Activated CD4-positive, alpha-beta T cell treated with anti-CD3 and anti-CD28 coated beads, Interleukin-2, amount 50 U/mL, for 48 hours (primary cell): Measurements from ENCODE around the gene UNKL.

Experiments used
- DNase-seq, 2 experiments: peaks; one replicate each; pipeline ENCODE4 v3.0.0-alpha.2; 2020

UNKL gene

DNA sequence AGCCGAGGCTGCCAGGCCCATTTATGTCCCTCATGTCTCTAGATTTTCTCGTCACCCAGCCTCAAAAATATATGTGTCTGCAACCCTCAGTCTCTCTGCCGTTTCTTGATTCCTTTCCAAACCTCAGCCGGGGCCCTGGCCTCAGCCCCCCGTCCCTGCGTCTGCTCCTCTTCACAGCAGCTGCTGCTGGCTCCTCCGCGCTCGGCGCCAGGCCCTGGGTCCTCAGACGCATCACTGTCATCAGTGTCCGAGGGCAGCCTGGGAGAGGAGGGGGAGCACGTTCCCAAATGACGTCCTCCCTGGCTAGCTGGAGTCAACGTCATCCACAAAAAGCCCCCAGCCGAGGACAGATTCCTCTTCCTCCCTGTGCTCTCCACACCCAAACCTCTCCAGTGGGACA is 65.2 kb downstream of the UNKL start:
- DNase-seq, result no peak

DNA sequence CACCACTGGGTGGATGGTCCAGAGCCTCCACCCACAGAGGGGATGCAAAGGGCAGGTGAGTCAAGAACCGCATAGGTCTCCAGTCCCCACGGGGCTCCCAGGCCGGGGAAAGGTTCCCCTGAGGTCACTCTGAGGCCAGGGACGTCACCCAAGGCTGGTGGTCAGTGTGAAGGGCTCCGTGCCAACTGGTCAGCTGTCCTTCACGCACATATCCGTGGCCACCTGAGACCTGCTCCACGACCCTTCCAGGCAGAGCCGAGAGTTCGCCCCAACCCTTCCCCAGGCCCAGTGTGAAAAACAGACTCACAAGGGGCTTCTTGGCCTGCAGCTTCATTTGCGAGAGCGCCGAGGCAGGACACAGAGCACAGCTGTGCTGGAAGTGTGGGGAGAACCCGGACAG is 65.6 kb downstream of the UNKL start:
- no peak for DNase-seq

DNA sequence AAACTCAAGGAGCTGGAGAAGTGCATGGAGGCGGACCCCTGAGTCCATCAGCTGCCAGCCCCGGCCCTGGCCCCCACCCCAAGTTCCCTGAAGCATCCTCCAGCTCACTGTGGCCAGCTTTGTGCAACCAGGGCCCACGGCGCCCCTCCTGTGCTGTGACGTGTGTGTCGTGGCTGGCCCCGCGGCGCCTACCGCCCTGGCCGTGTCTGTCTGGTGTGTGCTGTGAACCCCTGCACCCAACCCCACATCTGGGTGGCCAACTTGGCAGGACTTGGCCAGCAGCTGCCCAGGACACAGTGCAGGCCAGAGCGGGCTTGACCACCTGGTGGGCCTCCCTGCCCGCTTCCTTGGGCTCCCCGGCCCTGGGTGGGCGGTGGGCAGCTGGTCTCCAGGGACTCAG is 66.1 kb downstream of the UNKL start:
- DNase-seq, result no peak

DNA sequence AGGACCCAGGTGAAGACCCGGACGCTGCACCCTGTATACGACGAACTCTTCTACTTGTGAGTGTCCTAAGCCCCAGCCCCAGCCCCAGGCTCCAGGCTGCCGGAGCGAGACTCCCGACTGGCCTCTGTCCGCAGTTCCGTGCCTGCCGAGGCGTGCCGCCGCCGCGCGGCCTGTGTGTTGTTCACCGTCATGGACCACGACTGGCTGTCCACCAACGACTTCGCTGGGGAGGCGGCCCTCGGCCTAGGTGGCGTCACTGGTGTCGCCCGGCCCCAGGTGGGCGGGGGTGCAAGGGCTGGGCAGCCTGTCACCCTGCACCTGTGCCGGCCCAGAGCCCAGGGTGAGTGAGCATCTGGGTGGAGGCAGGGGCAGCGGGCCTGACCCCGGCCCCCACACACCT is 66.5 kb downstream of the UNKL start:
- DNase-seq, result no peak

DNA sequence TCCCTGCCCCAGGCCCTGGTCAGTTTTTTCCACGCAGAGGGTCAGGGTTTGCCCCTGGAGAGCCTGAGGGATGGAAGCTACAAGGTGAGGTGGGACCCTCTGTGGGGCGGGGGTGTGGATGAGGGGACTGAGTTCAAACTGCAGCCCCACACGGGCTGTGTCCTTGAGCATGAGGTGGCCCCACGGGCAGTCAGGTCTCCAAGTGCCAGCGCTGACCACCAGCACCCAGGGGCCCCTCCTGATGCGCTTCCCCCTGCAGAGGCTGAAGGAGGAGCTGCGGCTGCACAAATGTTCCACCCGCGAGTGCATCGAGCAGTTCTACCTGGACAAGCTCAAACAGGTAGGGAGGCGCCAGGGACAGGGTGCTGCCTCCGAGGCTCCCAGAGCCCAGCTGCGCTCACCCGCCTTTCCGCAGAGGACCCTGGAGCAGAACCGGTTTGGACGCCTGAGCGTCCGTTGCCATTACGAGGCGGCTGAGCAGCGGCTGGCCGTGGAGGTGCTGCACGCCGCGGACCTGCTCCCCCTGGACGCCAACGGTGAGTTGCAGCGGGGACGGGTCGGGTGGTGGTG is 67.1 kb downstream of the UNKL start:
- no peak for DNase-seq

DNA sequence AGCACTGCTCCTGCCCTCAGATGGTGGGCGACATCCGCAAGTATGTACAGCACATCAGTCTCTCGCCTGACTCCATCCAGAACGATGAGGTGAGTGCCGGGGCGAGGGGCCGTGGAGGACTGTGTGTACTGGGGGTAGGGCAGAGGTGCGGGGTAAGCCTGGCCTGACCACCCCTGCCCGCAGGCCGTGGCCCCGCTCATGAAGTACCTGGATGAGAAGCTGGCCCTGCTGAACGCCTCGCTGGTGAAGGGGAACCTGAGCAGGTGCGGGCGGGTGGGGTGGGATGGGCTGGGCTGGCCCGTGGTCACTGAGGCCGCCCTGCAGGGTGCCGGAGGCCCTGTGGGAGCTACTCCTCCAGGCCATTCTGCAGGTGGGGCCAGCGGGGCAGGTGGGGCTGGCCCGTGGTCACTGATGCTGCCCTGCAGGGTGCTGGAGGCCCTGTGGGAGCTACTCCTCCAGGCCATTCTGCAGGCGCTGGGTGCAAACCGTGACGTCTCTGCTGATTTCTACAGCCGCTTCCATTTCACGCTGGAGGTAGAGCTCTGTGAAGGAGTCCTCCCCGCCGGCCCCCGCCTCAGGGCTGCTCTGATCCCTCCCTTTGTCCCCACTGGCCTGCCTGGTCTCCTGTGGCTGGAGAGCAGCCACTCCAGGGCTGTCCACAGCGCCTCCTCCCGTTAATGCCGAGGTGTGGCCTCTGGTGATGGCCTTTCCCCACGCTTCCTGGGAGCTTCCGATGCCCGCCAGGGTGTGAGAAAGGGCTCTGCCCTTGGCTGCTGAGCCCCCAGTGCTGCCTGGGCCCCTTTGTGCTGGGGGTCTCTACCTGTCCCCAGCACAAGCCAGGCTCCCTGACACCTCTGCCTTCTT is 67.8 kb downstream of the UNKL start:
- no peak for DNase-seq

DNA sequence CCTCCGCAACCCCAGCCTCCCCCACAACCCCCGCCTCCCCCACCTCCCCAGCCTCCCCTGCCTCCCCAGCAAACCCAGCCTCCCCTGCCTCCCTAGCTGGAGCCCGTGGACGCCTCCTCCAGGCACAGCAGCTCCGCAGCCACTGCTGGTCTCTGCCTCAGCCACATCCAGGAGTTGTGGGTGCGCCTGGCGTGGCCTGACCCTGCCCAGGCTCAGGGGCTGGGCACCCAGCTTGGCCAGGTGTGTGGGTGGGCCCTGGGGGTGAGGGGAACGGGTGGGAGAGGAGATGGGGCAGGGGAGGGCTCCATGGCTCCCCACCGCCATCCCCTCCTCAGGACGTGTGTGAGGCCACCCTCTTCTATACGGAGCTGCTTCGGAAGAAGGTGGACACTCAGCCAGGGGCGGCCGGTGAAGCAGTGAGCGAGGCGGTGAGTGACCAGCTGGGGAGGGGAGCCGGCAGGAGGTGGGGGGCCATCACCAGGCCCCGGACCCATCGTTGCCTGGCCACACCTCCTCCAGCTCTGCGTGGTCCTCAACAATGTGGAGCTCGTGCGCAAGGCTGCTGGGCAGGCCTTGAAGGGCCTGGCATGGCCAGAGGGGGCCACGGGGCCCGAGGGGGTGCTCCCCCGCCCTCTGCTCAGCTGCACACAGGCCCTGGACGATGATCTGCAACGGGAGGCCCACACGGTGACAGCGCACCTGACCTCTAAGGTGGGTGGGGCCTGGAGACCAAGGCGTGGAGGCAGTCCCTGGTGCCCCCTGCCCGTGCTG is 68.7 kb downstream of the UNKL start:
- no peak for DNase-seq

DNA sequence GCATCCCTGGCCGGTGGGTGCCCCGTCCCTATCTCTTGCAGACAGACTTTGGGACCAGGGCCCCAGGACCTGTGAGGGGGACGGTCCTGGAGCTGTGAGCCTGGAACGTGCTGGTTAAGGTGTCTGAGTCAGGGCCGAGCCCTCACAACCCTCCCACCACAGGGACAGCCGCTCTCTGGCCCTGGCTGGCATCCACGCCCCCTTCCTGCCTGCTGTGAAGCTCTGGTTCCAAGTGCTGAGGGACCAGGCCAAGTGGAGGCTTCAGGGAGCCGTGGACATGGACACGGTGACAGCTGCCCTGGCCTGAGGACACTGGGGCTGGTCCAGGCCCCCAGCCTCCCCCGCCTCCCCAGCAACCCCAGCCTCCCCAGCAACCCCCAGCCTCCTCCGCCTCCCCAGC is 69.4 kb downstream of the UNKL start:
- DNase-seq, result no peak

DNA sequence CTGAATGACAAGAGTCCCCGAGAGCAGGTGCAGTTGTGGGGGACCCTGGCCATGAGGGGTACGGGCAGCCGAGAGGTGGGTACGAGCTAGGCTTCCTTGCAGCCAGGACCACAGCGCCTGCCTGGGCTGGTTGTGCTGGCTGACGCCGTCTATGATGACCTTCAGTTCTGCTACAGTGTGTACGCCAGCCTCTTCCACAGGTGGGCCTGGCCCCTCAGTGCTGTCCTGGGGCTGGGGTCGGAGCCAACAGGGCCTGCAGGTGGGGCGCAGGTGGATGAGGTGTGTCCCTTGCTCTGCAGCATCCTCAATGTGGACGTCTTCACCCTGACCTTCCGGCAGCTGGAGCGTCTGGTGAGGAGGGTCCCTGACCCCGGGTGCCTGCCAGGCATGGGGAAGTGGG is 70.0 kb downstream of the UNKL start:
- DNase-seq, result no peak

DNA sequence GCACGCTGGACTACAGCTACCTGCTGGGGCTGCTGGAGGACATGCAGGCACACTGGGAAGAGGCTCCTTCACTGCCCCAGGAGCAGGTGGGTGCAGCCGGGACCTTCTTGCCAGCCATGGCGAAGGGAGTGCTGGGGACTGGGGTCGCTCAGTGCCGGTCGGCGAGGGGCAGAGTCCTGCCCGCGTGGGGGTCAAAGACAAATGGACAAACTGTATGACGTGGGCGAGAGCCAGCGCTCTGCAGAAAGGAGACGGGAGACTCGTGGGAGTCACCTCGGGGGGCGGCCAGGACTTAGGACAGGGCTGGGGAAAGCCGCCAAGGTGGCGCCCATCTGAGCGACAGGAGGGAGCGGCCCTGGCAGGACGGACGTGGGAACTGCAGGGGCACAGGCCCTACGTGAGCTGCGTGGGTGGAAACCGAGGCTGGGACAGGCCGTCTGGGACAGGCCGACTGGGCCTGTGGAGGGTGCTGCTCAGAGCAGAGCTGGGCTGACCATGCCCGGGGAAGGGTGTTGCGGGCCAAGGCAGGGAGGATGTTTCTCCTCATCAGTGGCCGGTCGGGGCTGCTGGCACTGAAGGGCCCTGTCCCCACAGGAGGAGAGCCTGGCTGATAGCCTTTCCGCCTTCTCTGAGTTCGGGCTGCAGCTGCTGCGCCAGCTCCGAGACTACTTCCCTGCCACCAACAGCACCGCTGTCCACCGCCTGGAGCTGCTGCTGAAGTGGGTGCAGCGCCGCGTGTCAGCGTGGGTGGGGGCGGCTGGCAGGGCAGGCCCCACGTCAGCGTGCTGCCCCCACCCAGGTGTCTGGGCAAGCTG is 70.9 kb downstream of the UNKL start:
- DNase-seq, result no peak

DNA sequence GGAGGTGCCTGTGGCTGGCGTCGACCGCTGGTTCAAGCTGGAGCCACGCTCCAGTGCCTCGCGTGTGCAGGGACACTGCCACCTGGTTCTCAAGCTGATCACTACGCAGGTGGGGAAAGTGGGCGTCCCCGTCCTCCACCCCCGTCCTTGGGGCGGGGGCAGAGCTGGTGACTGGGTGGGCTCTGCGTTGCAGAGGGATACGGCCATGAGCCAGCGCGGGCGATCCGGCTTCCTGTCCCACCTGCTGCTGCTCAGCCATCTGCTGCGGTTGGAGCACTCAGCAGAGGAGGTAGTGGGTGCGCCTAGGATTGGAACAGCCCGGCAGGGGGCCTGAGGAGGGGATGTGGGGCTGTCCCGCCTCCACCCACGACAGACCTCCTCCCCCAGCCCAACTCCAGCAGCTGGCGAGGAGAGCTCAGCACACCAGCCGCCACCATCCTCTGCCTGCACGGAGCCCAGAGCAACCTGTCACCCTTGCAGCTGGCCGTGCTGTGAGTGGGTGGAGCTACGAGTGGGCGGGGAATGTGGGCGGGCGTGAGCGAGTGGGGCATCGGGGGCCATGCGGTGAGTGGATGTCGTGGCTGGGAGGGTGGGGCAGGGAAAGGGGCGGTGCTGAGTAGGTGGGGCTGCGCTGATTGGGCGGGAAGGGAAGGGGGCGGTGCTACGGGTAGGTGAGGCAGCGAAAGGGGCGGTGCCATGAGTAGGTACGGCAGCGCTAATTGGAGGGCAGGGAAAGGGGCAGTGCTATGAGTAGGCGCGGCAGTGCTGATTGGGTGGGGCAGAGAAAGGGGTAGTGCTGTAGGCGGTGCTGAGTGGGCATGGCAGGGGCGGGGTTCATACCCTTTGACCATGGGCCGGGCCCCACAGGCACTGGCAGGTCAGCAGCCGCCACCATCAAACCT is 71.7 kb downstream of the UNKL start:
- peak; percentile 91 to 92 for DNase-seq

DNA sequence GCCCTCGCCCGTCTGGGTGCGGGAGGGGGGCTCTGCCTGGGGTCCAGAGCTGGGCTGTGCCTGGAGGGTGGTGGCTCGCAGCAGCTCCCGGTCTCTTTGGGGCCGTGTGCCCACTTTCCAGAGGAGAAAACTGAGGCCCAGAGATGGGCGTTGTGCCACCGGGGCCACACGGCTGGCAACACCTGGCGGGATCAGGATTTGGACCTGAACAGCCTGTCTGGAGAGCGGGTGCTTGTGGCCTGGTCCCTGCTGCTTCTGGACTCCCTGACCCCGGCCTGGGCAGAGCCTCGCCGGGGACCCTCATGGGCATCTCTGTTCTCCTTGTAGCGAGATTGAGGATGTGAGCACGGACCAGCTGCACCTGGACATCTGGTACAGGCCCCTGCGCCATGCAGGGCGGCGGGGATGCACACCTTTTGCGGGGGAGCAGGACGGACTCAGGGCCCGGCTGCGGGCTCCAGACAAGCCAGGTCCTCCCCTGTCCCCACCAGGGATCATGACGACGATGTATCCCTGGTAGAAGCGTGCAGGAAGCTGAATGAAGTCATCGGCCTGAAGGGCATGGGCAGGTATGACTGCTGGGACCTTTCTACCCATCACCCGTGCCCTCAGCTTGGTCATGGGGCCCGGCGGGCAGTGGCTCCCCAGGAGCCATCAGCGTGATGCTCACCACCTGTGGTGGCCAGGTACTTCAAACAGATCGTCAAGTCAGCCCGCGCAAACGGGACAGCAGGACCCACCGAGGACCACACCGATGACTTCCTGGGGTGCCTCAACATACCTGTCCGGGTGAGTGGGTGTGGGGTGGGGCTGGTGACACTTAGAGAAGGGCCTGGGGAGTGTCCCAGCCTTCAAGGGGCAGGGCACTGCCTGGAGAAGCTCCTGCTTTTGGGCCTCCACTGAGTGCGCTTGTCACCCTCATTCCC is 72.7 kb downstream of the UNKL start:
- DNase-seq, result no peak

DNA sequence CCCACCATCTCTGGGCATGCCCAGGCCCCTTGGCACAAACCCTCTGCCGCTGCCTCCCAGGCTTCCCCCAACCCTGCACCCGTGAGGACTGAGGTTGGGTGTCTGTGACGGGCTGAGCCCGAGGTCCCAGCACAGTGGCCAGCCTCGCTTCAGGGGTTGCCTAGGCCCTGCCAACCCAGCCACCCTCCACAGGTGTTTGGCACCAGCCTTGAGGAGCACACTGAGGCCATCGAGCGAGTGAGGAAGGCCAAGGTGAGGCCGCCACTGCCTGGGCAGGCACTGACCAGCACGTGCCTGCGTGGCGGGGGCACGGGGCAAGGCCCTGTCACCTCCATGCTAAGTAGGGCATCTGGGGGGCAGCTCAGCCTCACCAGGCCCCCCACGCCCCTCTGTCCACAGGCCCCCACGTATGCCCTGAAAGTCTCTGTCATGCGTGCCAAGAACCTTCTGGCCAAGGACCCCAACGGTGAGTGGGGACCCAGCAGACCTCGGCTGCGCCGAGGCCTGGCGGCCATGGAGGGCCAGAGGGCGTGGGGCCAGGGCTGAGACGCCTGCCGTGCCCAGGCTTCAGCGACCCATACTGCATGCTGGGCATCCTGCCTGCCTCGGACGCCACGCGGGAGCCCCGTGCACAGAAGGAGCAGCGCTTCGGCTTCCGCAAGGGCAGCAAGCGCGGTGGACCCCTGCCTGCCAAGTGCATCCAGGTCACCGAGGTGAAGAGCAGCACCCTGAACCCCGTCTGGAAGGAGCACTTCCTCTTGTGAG is 73.6 kb downstream of the UNKL start:
- DNase-seq, result no peak

DNA sequence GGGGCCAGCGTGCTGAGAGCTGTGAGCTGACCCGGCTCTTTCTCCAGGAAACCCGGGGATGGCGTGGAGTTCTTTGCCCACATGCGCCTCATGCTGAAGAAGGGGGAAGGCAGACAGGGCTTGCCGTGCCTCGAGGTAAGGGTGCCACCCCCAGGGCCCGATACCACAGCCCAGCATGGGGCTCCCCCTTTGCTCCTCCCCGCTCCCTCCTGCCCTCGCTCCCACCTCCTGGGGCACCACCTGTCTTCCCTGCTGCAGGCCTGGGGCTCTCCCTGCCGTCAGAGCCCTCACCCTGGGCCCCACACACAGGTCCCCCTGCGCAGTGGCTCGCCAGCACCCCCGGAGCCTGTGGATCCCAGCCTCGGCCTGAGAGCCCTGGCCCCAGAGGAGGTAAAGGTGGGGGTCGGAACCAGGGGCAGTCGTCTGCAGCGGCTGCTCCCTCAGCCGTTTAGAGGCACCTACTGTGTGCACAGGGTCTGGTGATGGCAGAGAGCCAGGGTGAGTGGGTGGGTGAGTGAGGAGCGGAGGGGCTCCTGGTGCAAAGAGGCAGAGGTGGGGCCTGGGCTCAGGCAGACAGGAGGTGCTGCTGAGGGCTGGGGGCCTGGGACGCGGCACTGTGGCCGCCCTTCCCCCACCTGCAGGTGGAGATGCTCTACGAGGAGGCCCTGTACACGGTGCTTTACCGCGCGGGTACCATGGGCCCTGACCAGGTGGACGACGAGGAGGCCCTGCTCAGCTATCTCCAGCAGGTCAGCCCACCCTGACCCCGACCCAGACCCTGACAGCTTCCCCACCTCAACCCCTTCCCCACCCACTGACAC is 75.4 kb downstream of the UNKL start:
- DNase-seq, result no peak

DNA sequence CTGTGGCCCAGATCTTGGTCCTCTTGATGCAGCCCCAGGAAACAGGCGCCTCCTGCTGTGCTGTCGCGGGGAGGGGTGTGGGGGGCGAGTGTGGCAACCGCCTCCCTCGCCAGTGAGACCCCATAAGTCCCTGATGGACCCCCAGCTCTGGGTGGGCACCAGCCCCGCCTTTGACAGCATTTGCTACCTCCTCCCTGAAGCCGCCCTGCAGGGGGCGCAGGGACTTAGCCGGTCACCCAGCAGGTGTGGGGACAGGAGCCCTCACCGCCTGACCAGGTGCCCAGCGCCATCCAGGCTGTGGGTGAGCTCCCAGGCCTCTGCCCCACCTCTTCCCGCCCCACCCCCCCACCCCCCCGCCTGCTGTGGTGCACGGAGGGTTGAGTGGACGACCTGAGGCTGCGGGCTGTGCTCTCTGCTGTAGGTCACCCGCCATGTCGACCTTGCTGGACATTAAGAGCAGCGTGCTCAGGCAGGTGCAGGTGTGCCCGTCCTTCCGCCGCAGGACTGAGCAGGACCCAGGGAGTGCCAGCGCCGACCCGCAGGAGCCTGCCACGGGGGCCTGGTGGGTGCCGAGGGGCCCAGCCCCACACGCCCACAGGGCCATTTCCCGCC is 76.3 kb downstream of the UNKL start:
- DNase-seq, result peak in 1 of 2 experiments; percentile 34

DNA sequence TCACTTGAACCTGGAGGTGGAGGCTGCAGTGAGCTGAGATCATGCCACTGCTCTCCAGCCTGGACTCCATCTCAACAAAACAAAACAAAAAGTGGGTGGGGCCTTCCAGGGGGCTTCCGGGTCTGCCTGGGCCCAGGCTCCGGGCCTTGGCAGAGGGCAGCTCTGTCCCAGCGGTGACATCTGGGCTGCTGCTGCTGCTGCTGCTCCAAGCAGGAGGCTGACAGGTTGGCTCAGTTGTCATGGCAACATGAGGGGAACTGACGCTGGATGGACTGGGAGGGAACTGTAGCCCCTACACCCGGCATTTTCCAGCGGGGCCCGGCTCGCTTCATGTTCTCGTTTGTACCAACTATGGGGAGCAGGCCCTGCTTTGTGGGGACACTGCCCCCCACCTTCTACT is 77.0 kb downstream of the UNKL start:
- no peak for DNase-seq

DNA sequence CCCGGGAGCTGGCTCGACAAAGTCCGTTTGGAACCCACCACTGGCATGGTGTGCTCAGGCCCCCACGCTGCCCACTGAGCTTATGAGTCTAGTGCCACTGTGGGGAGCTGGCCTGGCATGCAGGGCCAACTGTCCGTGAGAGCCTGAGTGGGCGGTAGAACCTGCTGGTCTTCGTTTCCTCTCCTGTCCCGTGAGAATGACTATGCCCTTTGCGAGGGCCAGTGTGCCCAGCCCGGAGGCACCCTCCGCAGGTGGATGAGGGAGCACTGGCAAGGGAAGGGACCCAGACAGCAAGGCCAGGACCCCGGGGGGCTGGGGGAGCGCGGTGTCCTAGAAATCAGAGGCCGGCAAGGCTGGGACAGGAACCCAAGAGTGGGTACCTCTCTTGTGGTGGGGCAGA is 77.9 kb downstream of the UNKL start:
- DNase-seq, result no peak

DNA sequence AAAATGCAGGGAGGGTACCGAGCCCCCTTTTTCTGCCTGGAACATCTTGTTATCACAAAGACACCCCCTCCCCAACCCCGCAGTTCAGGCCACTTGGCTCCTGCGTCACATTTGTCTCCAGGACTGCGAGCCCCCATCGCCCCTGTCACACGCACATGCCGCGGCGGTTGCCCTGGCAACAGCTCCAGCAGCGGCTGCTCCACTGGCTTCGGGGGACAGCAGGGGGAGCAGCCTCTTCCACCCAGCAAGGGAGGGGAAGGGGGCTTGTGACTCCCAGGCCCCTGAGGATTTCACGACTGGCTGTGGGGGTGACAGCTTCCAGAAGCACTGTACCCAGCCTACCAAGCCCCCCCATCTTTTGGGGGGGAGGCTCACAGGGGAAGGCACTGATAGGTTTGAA is 78.5 kb downstream of the UNKL start:
- DNase-seq, result no peak
